ENCODE data around the gene PCDHGA9. TPM values are rescaled to one million over a fixed set of nuclear protein-coding genes. Genes with fewer than 3 reads are reported as not detected.
"Not testable (repeated sequence)": the region's sequence is repeated elsewhere in the genome, so short reads cannot be mapped to it uniquely, and the experiment has no call there.

Gene PCDHGA9
- total RNA-seq, 1 donor from 2014 or later = 4.5 TPM

GRCh38 chr5:141383345-141383744 lies 19.2 kb upstream of the PCDHGA9 start:
- no peak for DNase-seq (ENCODE audit: extremely low read depth, low read depth, low spot score)

GRCh38 chr5:141384471-141385267 lies 17.9 kb upstream of the PCDHGA9 start:
- DNase-seq (ENCODE audit: extremely low read depth, low read depth, low spot score) = no peak

- not testable (repeated sequence) for DNase-seq (ENCODE audit: extremely low read depth, low read depth, low spot score)
Measured at GRCh38 chr5:141387557-141388311, 14.8 kb upstream of the PCDHGA9 start, which contains the start of gene PCDHGB4. PCDHGB4 (plus strand) TSS chr5:141387698; CDS start chr5:141387885, 187 bp downstream.

GRCh38 chr5:141388661-141389060 lies 13.9 kb upstream of the PCDHGA9 start:
- no peak for DNase-seq (ENCODE audit: extremely low read depth, low read depth, low spot score)

GRCh38 chr5:141389153-141390042 lies 13.2 kb upstream of the PCDHGA9 start:
- DNase-seq (ENCODE audit: extremely low read depth, low read depth, low spot score) = no peak

GRCh38 chr5:141392429-141393198 lies 10.0 kb upstream of the PCDHGA9 start, which contains the start of gene PCDHGA8:
PCDHGA8 (plus strand) TSS chr5:141392633; CDS start chr5:141392814, 181 bp downstream.
- DNase-seq (ENCODE audit: extremely low read depth, low read depth, low spot score) = no peak

- no peak for DNase-seq (ENCODE audit: extremely low read depth, low read depth, low spot score)
Measured at GRCh38 chr5:141393267-141393666, 9.3 kb upstream of the PCDHGA9 start.

- DNase-seq (ENCODE audit: extremely low read depth, low read depth, low spot score) = not testable (repeated sequence)
Measured at GRCh38 chr5:141394401-141395187, 8.0 kb upstream of the PCDHGA9 start.

- DNase-seq (ENCODE audit: extremely low read depth, low read depth, low spot score) = not testable (repeated sequence)
Measured at GRCh38 chr5:141397756-141398551, 4.6 kb upstream of the PCDHGA9 start, which contains the start of gene PCDHGB5. PCDHGB5 (plus strand) TSS chr5:141397947; CDS start chr5:141398128, 181 bp downstream.

GRCh38 chr5:141398608-141399007 lies 4.0 kb upstream of the PCDHGA9 start:
- DNase-seq (ENCODE audit: extremely low read depth, low read depth, low spot score) = no peak

- DNase-seq (ENCODE audit: extremely low read depth, low read depth, low spot score) = no peak
Measured at GRCh38 chr5:141399555-141400258, 2.9 kb upstream of the PCDHGA9 start.

- no peak for DNase-seq (ENCODE audit: extremely low read depth, low read depth, low spot score)
Measured at GRCh38 chr5:141403387-141403786, 809 bp downstream of the PCDHGA9 start.

- not testable (repeated sequence) for DNase-seq (ENCODE audit: extremely low read depth, low read depth, low spot score)
Measured at GRCh38 chr5:141407790-141408505, 5.4 kb downstream of the PCDHGA9 start, which contains the start of gene PCDHGB6. PCDHGB6 (plus strand) TSS chr5:141408021; CDS start chr5:141408203, 182 bp downstream.

GRCh38 chr5:141409598-141410306 lies 7.2 kb downstream of the PCDHGA9 start:
- no peak for DNase-seq (ENCODE audit: extremely low read depth, low read depth, low spot score)

- no peak for DNase-seq (ENCODE audit: extremely low read depth, low read depth, low spot score)
Measured at GRCh38 chr5:141411575-141411974, 9.0 kb downstream of the PCDHGA9 start.

- DNase-seq (ENCODE audit: extremely low read depth, low read depth, low spot score) = no peak
Measured at GRCh38 chr5:141412854-141413539, 10.4 kb downstream of the PCDHGA9 start, which contains the start of gene PCDHGA10. PCDHGA10 (plus strand) TSS chr5:141412987; CDS start chr5:141413176, 189 bp downstream.
